Measurements from ENCODE around the gene RNU4-1. TPM values are rescaled to one million over a fixed set of nuclear protein-coding genes. Genes with fewer than 3 reads are reported as not detected.

The RNU4-1 gene
- total RNA-seq, 1 experiment from 2014 or later, result 2,323 TPM

GRCh38 chr12:120257041-120257821 lies 35.8 kb downstream of the RNU4-1 start:
- no peak overlapping the region for H3K9ac ChIP-seq (ENCODE audit: low read length)

More at GRCh38 chr12:120257041-120257821, 35.8 kb downstream of the RNU4-1 start:
- H2AFZ ChIP-seq (ENCODE audit: low read depth, low read length, poor library complexity, severe bottlenecking), result no peak overlapping the region
- H4K20me1 ChIP-seq (ENCODE audit: insufficient read depth), result peaks cover 3% of the 10 kb centered on the region; the same call in 1 of the 2 replicates
- H3K4me1 ChIP-seq (ENCODE audit: control insufficient read depth in 1 of 2, insufficient read depth in 2 of 2, low read length in 2 of 2), result peaks cover 32 to 67% of the 10 kb centered on the region in 2 experiments
- CTCF ChIA-PET, result interaction anchor here (1.0 to 1.1 kb wide), 3 partner anchors 8 to 29 kb away, joined by 5 read pairs; partner anchors contain the start of gene PXN
- TF ChIP-seq POLR2A (IDR thresholded peaks at IDR 0.05; ENCODE audit: borderline replicate concordance, extremely low read depth, insufficient read depth, insufficient read length) (no peak), ELF1 (IDR thresholded peaks at IDR 0.05; ENCODE audit: borderline replicate concordance, low read depth) (no peak), POLR2AphosphoS5 (IDR thresholded peaks at IDR 0.05; ENCODE audit: low read depth, low read length) (no peak), RAD21 (IDR thresholded peaks at IDR 0.05; ENCODE audit: low read depth) (no peak), SP1 (IDR thresholded peaks at IDR 0.05; ENCODE audit: low read depth) (no peak), SRF (IDR thresholded peaks at IDR 0.05; ENCODE audit: low read depth) (no peak), CBX3 (IDR thresholded peaks at IDR 0.05; ENCODE audit: low read depth) (no peak), EZH2 (IDR thresholded peaks at IDR 0.05) (no peak), CTCF (IDR thresholded peaks at IDR 0.05 in 2 of 3, conservative IDR thresholded peaks at IDR 0.05 in 1 of 3; ENCODE audit: borderline replicate concordance in 1 of 3, insufficient read depth in 1 of 3, low read depth in 2 of 3, low read length in 2 of 3) (no peak), TCF7L2 (IDR thresholded peaks at IDR 0.05; ENCODE audit: borderline replicate concordance, extremely low read depth, insufficient read depth, insufficient read length) (no peak), EGR1 (IDR thresholded peaks at IDR 0.05; ENCODE audit: low read depth) (no peak), ZFX (IDR thresholded peaks at IDR 0.05) (no peak), ZNF274 (IDR thresholded peaks at IDR 0.05; ENCODE audit: low read depth, low read length) (no peak), SIN3A (IDR thresholded peaks at IDR 0.05; ENCODE audit: low read depth) (no peak), CEBPB (IDR thresholded peaks at IDR 0.05; ENCODE audit: low read depth) (no peak), YY1 (IDR thresholded peaks at IDR 0.05; ENCODE audit: extremely low read depth, insufficient replicate concordance, low read depth, low read length) (no peak), EZH2phosphoT487 (IDR thresholded peaks at IDR 0.05; ENCODE audit: borderline replicate concordance) (no peak)
- TF ChIP-seq, protein P1, sequence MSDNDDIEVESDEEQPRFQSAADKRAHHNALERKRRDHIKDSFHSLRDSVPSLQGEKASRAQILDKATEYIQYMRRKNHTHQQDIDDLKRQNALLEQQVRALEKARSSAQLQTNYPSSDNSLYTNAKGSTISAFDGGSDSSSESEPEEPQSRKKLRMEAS (IDR thresholded peaks at IDR 0.05), result no peak
- TF ChIP-seq, protein P2, sequence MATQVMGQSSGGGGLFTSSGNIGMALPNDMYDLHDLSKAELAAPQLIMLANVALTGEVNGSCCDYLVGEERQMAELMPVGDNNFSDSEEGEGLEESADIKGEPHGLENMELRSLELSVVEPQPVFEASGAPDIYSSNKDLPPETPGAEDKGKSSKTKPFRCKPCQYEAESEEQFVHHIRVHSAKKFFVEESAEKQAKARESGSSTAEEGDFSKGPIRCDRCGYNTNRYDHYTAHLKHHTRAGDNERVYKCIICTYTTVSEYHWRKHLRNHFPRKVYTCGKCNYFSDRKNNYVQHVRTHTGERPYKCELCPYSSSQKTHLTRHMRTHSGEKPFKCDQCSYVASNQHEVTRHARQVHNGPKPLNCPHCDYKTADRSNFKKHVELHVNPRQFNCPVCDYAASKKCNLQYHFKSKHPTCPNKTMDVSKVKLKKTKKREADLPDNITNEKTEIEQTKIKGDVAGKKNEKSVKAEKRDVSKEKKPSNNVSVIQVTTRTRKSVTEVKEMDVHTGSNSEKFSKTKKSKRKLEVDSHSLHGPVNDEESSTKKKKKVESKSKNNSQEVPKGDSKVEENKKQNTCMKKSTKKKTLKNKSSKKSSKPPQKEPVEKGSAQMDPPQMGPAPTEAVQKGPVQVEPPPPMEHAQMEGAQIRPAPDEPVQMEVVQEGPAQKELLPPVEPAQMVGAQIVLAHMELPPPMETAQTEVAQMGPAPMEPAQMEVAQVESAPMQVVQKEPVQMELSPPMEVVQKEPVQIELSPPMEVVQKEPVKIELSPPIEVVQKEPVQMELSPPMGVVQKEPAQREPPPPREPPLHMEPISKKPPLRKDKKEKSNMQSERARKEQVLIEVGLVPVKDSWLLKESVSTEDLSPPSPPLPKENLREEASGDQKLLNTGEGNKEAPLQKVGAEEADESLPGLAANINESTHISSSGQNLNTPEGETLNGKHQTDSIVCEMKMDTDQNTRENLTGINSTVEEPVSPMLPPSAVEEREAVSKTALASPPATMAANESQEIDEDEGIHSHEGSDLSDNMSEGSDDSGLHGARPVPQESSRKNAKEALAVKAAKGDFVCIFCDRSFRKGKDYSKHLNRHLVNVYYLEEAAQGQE (IDR thresholded peaks at IDR 0.05; ENCODE audit: low read depth), result no peak
- no peaks in the 10 kb centered on the region for H3K9me2 ChIP-seq (ENCODE audit: insufficient read depth)
- no peaks in the 10 kb centered on the region for H3K9me3 ChIP-seq (ENCODE audit: control insufficient read depth in 1 of 2, insufficient read depth in 1 of 2, low read depth in 1 of 2, low read length in 2 of 2)
- BruUV-seq (replicated peaks), result no TSS peak
- H3K27me3 ChIP-seq (ENCODE audit: insufficient read depth, low read length), result no peaks in the 10 kb centered on the region
- POLR2A ChIA-PET, result interaction anchor here (0.8 to 1.6 kb wide), 6 partner anchors 8 to 56 kb away, joined by 3 to 8 read pairs (median 4); partner anchors contain the start of genes PXN, RNU4-2 and RPLP0
- DNase-seq (ENCODE audit: low read depth, low spot score) (no peak), ATAC-seq (no peak)
- peaks cover 100% of the 10 kb centered on the region for H3K79me2 ChIP-seq (ENCODE audit: insufficient read depth, low read length)
- intact Hi-C loops (cut with micrococcal nuclease), result no loop called here
- no peak overlapping the region for H3K27ac ChIP-seq (ENCODE audit: low read depth, low read length)
- RAD21 ChIA-PET (ENCODE audit: low non-redundant PET in 1 of 2, low total read pairs in 2 of 2, uncharacterized antibody in 2 of 2, unreplicated experiment in 2 of 2), result no interaction called here
- H3K36me3 ChIP-seq (ENCODE audit: control insufficient read depth in 1 of 2, insufficient read depth in 2 of 2, low read length in 2 of 2), result peaks cover 3 to 14% of the 10 kb centered on the region in 2 experiments; a peak in 2 of 4 replicates
- H3K4me3 ChIP-seq (replicated peaks in 1 of 2; ENCODE audit: low read depth in 1 of 2, low read length in 2 of 2), result no peak overlapping the region
- no peak overlapping the region for H3K4me2 ChIP-seq (ENCODE audit: low read length)
